ENCODE results near the gene MYO15A. TPM values are rescaled to one million over a fixed set of nuclear protein-coding genes. Genes with fewer than 3 reads are reported as not detected.

Gene MYO15A
- total and polyA plus RNA-seq, 2 experiments from 2014 or later, result 1.0 to 2.2 TPM

- no peak overlapping the region for H3K4me3 Mint-ChIP-seq
Observed at GRCh38 chr17:18191236-18191667, 82.7 kb downstream of the MYO15A start.

More at GRCh38 chr17:18191236-18191667, 82.7 kb downstream of the MYO15A start:
- peaks cover 51% of the 10 kb centered on the region for H3K36me3 Mint-ChIP-seq (ENCODE audit: low read depth)
- no peaks in the 10 kb centered on the region for H3K9me3 Mint-ChIP-seq
- Histone ChIP-seq H3F3A (replicated peaks; ENCODE audit: low read depth) (0 out of 2 replicates have a peak, but pooled peaks cover 13% of the 10 kb centered on the region), H2AFZ (no peak overlapping the region), H3K4me3 (no peak overlapping the region), H4K20me1 (replicated peaks; ENCODE audit: insufficient read depth) (peaks cover 78% of the 10 kb centered on the region), H3K27ac (ENCODE audit: low read depth) (peak overlapping the region; percentile 79; the same call in 1 of the 2 replicates), H3K27me3 (ENCODE audit: insufficient read depth) (no peaks in the 10 kb centered on the region), H3K4me2 (no peak overlapping the region), H3K79me2 (replicated peaks; ENCODE audit: insufficient read depth) (peaks cover 100% of the 10 kb centered on the region), H3K36me3 (ENCODE audit: insufficient read depth) (peaks cover 12% of the 10 kb centered on the region), H3K4me1 (ENCODE audit: insufficient read depth) (peaks cover 19% of the 10 kb centered on the region), H3K9me2 (ENCODE audit: insufficient read depth) (no peaks in the 10 kb centered on the region)
- H3K27ac Mint-ChIP-seq, result no peak overlapping the region
- no peak for ATAC-seq
- TF ChIP-seq ZNF462 (CRISPR knock-in tag; IDR thresholded peaks at IDR 0.05) (no peak), ETS1 (IDR thresholded peaks at IDR 0.05) (no peak), CTCF (conservative IDR thresholded peaks at IDR 0.05; ENCODE audit: low read depth in 2 of 2) (no peak), JUNB (IDR thresholded peaks at IDR 0.05; ENCODE audit: unreplicated experiment) (no peak), STAT1 (IDR thresholded peaks at IDR 0.05; ENCODE audit: unreplicated experiment) (no peak), NANOG (IDR thresholded peaks at IDR 0.05; ENCODE audit: borderline replicate concordance) (no peak), ZNF114 (CRISPR knock-in tag; IDR thresholded peaks at IDR 0.05) (no peak), REST (IDR thresholded peaks at IDR 0.05; ENCODE audit: unreplicated experiment) (no peak), ZNF331 (CRISPR knock-in tag; IDR thresholded peaks at IDR 0.05; ENCODE audit: low read depth) (no peak), EZH2phosphoT487 (IDR thresholded peaks at IDR 0.05; ENCODE audit: unreplicated experiment) (no peak), POLR2AphosphoS5 (IDR thresholded peaks at IDR 0.05; ENCODE audit: low read depth) (no peak), CREB1 (CRISPR knock-in tag; IDR thresholded peaks at IDR 0.05; ENCODE audit: low read depth) (no peak), EZH2 (IDR thresholded peaks at IDR 0.05; ENCODE audit: low read depth, unreplicated experiment) (no peak)
- no peak for DNase-seq (ENCODE audit: low spot score)
- peaks cover 4% of the 10 kb centered on the region for H3K27me3 Mint-ChIP-seq (ENCODE audit: insufficient read depth, low read depth, poor library complexity)
- H3K4me1 Mint-ChIP-seq, result peaks cover 26% of the 10 kb centered on the region

Measured in GM23338 (cell line).